HepG2 (cell line): ENCODE measurements around the gene LRRC27. TPM values are rescaled to one million over a fixed set of nuclear protein-coding genes. Genes with fewer than 3 reads are reported as not detected.
A peak's percentile ranks its signal among the peaks of the same experiment; 100 is the strongest.

ENCODE experiments used
- FOXA1 ChIP-seq, 2 experiments: fragments of 450-650 bp in 1 of 2; sonication (generic) in 1 of 2; formaldehyde crosslinking in 1 of 2; IDR thresholded peaks; 2 replicates each; pipeline versions ENCODE4 v1.4.0 to v1.6.1; 2016 to 2020; ENCODE audit warnings: missing genetic modification reagents in 1 of 2
- FOXO1 ChIP-seq: sonication (generic); formaldehyde crosslinking; IDR thresholded peaks from 2 replicates; pipeline ENCODE4 v1.4.0; 2020; ENCODE audit warnings: missing genetic modification reagents
- HDAC1 ChIP-seq: sonication (generic); formaldehyde crosslinking; IDR thresholded peaks from 2 replicates; pipeline ENCODE4 v1.5.1; 2020; ENCODE audit warnings: mild to moderate bottlenecking, missing genetic modification reagents
- HDAC6 ChIP-seq: fragments of 200-600 bp; sonication (generic); IDR thresholded peaks from 2 replicates; pipeline ENCODE4 v1.7.0; 2017; ENCODE audit warnings: mild to moderate bottlenecking, antibody characterized with exemption, low read length, low read depth
- HNRNPLL ChIP-seq: fragments of 200-400 bp; formaldehyde crosslinking; IDR thresholded peaks from 2 replicates; pipeline ENCODE4 v1.6.1; 2017; ENCODE audit warnings: mild to moderate bottlenecking, low read depth, low read length; ENCODE audit not compliant: poor library complexity, severe bottlenecking
- KAT8 ChIP-seq: IDR thresholded peaks from 2 replicates; pipeline ENCODE4 v1.6.1; 2016; ENCODE audit warnings: missing genetic modification reagents, missing compliant biosample characterization
- MED13 ChIP-seq: sonication (generic); formaldehyde crosslinking; IDR thresholded peaks from 2 replicates; pipeline ENCODE4 v1.5.0; 2020; ENCODE audit warnings: missing genetic modification reagents
- NRL ChIP-seq: sonication (generic); formaldehyde crosslinking; IDR thresholded peaks from 2 replicates; pipeline ENCODE4 v1.5.0; 2020; ENCODE audit warnings: missing genetic modification reagents, mild to moderate bottlenecking, moderate library complexity, borderline replicate concordance
- PHF8 ChIP-seq: sonication (generic); formaldehyde crosslinking; IDR thresholded peaks from 2 replicates; pipeline ENCODE4 v1.5.0; 2020; ENCODE audit warnings: missing genetic modification reagents
- RFXAP ChIP-seq: sonication (generic); formaldehyde crosslinking; IDR thresholded peaks from 2 replicates; pipeline ENCODE4 v1.4.0; 2020; ENCODE audit warnings: missing genetic modification reagents, borderline replicate concordance
- SAP130 ChIP-seq: IDR thresholded peaks from 2 replicates; pipeline ENCODE4 v1.6.1; 2016; ENCODE audit warnings: low read depth
- ZNF30 ChIP-seq: sonication (generic); formaldehyde crosslinking; IDR thresholded peaks from 2 replicates; pipeline ENCODE4 v1.5.0; 2020; ENCODE audit warnings: mild to moderate bottlenecking, missing genetic modification reagents
- ZNF331 ChIP-seq: sonication (generic); formaldehyde crosslinking; IDR thresholded peaks from 2 replicates; pipeline ENCODE4 v1.4.0; 2020; ENCODE audit warnings: missing genetic modification reagents
- ZNF598 ChIP-seq: sonication (generic); formaldehyde crosslinking; IDR thresholded peaks from 2 replicates; pipeline ENCODE4 v1.5.1; 2020; ENCODE audit warnings: mild to moderate bottlenecking, missing genetic modification reagents, borderline replicate concordance
- ZNF607 ChIP-seq: sonication (generic); formaldehyde crosslinking; IDR thresholded peaks from 2 replicates; pipeline ENCODE4 v1.5.1; 2020; ENCODE audit warnings: missing genetic modification reagents, mild to moderate bottlenecking, borderline replicate concordance
- ZNF7 ChIP-seq: IDR thresholded peaks from 2 replicates; pipeline ENCODE4 v1.6.1; 2016; ENCODE audit warnings: missing biosample characterization, missing genetic modification reagents
- ZNF746 ChIP-seq: sonication (generic); formaldehyde crosslinking; IDR thresholded peaks from 2 replicates; pipeline ENCODE4 v1.8.0; 2022; ENCODE audit warnings: mild to moderate bottlenecking, missing genetic modification reagents
- polyA plus RNA-seq, 8 experiments: library from polyadenylated mRNA; depleted of rRNA in 3 of 8; stranded (reverse) in 7 of 8; unstranded in 1 of 8; fragments of >200 nt; fragmentation: Illumina TruSeq in 4 of 8; extraction: Trizol in 4 of 8; gene quantifications; 2 replicates each; pipeline versions ENCODE4 v1.2.1 to v1.2.3, GENCODE V29; 2011 to 2016; ENCODE audit warnings: low read depth in 4 of 8, missing spikeins in 1 of 8, mixed read lengths in 1 of 8; ENCODE audit not compliant: insufficient read depth in 1 of 8
- total RNA-seq, 5 experiments: library from RNA; depleted of rRNA; stranded (reverse); fragments of >200 nt; fragmentation: Illumina TruSeq; extraction: Trizol; gene quantifications; 2 replicates each; pipeline ENCODE4 v1.2.3, GENCODE V29; 2016; ENCODE audit warnings: low read depth in 1 of 5
- TF ChIP-seq, protein P1 (sequence below): sonication (generic); formaldehyde crosslinking; IDR thresholded peaks from 2 replicates; pipeline ENCODE4 v1.9.0; 2021; ENCODE audit warnings: missing genetic modification reagents, mild to moderate bottlenecking, borderline replicate concordance
- TF ChIP-seq, protein P2 (sequence below): IDR thresholded peaks from 2 replicates; pipeline ENCODE4 v1.6.1; 2016; ENCODE audit warnings: mild to moderate bottlenecking
- TF ChIP-seq, protein P3 (sequence below): sonication (generic); formaldehyde crosslinking; IDR thresholded peaks from 2 replicates; pipeline ENCODE4 v1.4.0; 2020; ENCODE audit warnings: missing genetic modification reagents, borderline replicate concordance
- TF ChIP-seq, protein P4 (sequence below): IDR thresholded peaks from 2 replicates; pipeline ENCODE4 v1.6.1; 2012; ENCODE audit warnings: inconsistent platforms
- TF ChIP-seq, protein P5 (sequence below): sonication (generic); formaldehyde crosslinking; IDR thresholded peaks from 2 replicates; pipeline ENCODE4 v1.4.0; 2020; ENCODE audit warnings: missing genetic modification reagents; ENCODE audit errors: not compliant biosample characterization

The LRRC27 gene
- total and polyA plus RNA-seq, 2 of the 13 experiments (the other 11 are each of a cell fraction or from before 2014, with no cell fraction given) = 4.2 to 4.6 TPM

DNA sequence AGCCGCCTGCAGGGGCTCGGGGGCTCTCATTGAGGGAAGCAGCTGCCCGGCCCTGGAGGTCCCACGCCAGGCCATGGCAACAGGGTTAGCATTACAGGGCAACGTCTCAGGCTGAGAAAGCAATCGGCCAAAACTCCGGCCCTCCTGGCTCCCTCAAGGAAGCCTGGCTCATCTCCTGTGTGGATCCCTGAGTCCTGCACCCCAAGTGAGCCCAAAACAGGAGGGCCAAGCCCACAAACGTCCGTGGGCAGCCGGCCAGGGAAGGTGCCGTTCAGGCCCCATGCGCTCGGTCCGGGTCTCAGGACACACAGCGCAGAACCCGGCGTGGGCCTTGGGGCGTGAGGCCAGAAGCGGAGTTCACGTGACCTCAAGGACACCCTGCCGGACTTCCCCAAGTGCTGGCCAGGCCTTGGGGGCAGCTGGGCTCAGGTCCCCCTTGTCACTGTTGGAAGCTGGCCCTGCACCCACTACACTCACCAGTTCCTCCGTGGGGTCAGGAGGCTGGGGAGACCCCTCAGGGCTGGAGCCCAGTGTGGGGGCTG, 57.0 kb downstream of the LRRC27 start (continued):
- TF ChIP-seq, protein P1, sequence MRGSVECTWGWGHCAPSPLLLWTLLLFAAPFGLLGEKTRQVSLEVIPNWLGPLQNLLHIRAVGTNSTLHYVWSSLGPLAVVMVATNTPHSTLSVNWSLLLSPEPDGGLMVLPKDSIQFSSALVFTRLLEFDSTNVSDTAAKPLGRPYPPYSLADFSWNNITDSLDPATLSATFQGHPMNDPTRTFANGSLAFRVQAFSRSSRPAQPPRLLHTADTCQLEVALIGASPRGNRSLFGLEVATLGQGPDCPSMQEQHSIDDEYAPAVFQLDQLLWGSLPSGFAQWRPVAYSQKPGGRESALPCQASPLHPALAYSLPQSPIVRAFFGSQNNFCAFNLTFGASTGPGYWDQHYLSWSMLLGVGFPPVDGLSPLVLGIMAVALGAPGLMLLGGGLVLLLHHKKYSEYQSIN = no peak
- TF ChIP-seq ZNF30 (CRISPR knock-in tag) (no peak), KAT8 (CRISPR knock-in tag) (peak; percentile 56; the same call in 1 of the 2 replicates), RFXAP (no peak), FOXO1 (CRISPR knock-in tag) (0 out of 2 replicates have a peak, but pooled peaks have one; percentile 23), HDAC6 (no peak), SAP130 (CRISPR knock-in tag) (no peak), MED13 (CRISPR knock-in tag) (no peak), PHF8 (CRISPR knock-in tag) (peak; percentile 39; the same call in 1 of the 2 replicates), ZNF746 (CRISPR knock-in tag) (no peak), NRL (CRISPR knock-in tag) (0 out of 2 replicates have a peak, but pooled peaks have one; percentile 23), ZNF7 (CRISPR knock-in tag) (no peak), HDAC1 (CRISPR knock-in tag) (peak; percentile 48; the same call in 1 of the 2 replicates), HNRNPLL (peak; percentile 29), FOXA1 (IDR thresholded peaks at IDR 0.05) (no peak), FOXA1 (CRISPR knock-in tag; IDR thresholded peaks at IDR 0.05) (no peak), ZNF331 (CRISPR knock-in tag) (0 out of 2 replicates have a peak, but pooled peaks have one; percentile 16), ZNF607 (no peak), ZNF598 (CRISPR knock-in tag) (no peak)
- TF ChIP-seq, protein P2, sequence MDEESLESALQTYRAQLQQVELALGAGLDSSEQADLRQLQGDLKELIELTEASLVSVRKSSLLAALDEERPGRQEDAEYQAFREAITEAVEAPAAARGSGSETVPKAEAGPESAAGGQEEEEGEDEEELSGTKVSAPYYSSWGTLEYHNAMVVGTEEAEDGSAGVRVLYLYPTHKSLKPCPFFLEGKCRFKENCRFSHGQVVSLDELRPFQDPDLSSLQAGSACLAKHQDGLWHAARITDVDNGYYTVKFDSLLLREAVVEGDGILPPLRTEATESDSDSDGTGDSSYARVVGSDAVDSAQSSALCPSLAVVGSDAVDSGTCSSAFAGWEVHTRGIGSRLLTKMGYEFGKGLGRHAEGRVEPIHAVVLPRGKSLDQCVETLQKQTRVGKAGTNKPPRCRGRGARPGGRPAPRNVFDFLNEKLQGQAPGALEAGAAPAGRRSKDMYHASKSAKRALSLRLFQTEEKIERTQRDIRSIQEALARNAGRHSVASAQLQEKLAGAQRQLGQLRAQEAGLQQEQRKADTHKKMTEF (CRISPR knock-in tag) = 0 out of 2 replicates have a peak, but pooled peaks have one; percentile 29
- TF ChIP-seq, protein P3, sequence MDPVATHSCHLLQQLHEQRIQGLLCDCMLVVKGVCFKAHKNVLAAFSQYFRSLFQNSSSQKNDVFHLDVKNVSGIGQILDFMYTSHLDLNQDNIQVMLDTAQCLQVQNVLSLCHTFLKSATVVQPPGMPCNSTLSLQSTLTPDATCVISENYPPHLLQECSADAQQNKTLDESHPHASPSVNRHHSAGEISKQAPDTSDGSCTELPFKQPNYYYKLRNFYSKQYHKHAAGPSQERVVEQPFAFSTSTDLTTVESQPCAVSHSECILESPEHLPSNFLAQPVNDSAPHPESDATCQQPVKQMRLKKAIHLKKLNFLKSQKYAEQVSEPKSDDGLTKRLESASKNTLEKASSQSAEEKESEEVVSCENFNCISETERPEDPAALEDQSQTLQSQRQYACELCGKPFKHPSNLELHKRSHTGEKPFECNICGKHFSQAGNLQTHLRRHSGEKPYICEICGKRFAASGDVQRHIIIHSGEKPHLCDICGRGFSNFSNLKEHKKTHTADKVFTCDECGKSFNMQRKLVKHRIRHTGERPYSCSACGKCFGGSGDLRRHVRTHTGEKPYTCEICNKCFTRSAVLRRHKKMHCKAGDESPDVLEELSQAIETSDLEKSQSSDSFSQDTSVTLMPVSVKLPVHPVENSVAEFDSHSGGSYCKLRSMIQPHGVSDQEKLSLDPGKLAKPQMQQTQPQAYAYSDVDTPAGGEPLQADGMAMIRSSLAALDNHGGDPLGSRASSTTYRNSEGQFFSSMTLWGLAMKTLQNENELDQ (CRISPR knock-in tag) = no peak
- TF ChIP-seq, protein P4, sequence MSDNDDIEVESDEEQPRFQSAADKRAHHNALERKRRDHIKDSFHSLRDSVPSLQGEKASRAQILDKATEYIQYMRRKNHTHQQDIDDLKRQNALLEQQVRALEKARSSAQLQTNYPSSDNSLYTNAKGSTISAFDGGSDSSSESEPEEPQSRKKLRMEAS = peak; percentile 53; the same call in 1 of the 2 replicates
- TF ChIP-seq, protein P5, sequence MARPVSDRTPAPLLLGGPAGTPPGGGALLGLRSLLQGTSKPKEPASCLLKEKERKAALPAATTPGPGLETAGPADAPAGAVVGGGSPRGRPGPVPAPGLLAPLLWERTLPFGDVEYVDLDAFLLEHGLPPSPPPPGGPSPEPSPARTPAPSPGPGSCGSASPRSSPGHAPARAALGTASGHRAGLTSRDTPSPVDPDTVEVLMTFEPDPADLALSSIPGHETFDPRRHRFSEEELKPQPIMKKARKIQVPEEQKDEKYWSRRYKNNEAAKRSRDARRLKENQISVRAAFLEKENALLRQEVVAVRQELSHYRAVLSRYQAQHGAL (CRISPR knock-in tag) = no peak
